MM.1S (cell line): ENCODE data around the gene CHGA.

ENCODE experiments used
- DNase-seq: peaks from one replicate; pipeline ENCODE4 v3.0.0-alpha.2; 2015
- H2AFZ ChIP-seq: fragments of 300-600 bp; sonication (generic); 2 replicates; pipeline ENCODE4 v1.6.0; 2016; ENCODE audit warnings: antibody characterized with exemption, low read length
- H3F3A ChIP-seq: fragments of 300-600 bp; sonication (generic); 2 replicates; pipeline ENCODE4 v1.6.1; 2016; ENCODE audit warnings: mild to moderate bottlenecking, antibody characterized with exemption, low read length, moderate library complexity, mixed read lengths; ENCODE audit not compliant: insufficient read depth
- H3K27ac ChIP-seq: fragments of 300-600 bp; sonication (generic); 2 replicates; pipeline ENCODE4 v1.5.1; 2016; ENCODE audit warnings: mild to moderate bottlenecking, low read length
- H3K27me3 ChIP-seq: fragments of 300-600 bp; sonication (generic); replicated peaks from 2 replicates; pipeline ENCODE4 v1.6.0; 2016; ENCODE audit warnings: low read length; ENCODE audit not compliant: insufficient read depth
- H3K36me3 ChIP-seq: fragments of 300-600 bp; sonication (generic); replicated peaks from 2 replicates; pipeline ENCODE4 v1.6.1; 2016; ENCODE audit warnings: mild to moderate bottlenecking, low read length, mixed read lengths; ENCODE audit not compliant: insufficient read depth
- H3K4me1 ChIP-seq: fragments of 300-600 bp; sonication (generic); 2 replicates; pipeline ENCODE4 v1.6.1; 2016; ENCODE audit warnings: low read length, mixed read lengths
- H3K4me2 ChIP-seq: fragments of 300-600 bp; sonication (generic); 2 replicates; pipeline ENCODE4 v1.6.0; 2016; ENCODE audit warnings: low read depth, low read length
- H3K4me3 ChIP-seq: fragments of 300-600 bp; sonication (generic); 2 replicates; pipeline ENCODE4 v1.5.1; 2016; ENCODE audit warnings: low read length, mixed read lengths
- H3K79me2 ChIP-seq: fragments of 300-600 bp; sonication (generic); 2 replicates; pipeline ENCODE4 v1.6.1; 2016; ENCODE audit warnings: mixed run types, low read length, mixed read lengths
- H3K9ac ChIP-seq: fragments of 300-600 bp; sonication (generic); 2 replicates; pipeline ENCODE4 v1.6.1; 2016; ENCODE audit warnings: low read length, mixed read lengths
- H3K9me2 ChIP-seq: fragments of 300-600 bp; sonication (generic); replicated peaks from 2 replicates; pipeline ENCODE4 v1.6.1; 2016; ENCODE audit warnings: mild to moderate bottlenecking, low read length, mixed read lengths; ENCODE audit not compliant: insufficient read depth
- H3K9me3 ChIP-seq: fragments of 300-600 bp; sonication (generic); replicated peaks from 2 replicates; pipeline ENCODE4 v1.6.1; 2016; ENCODE audit warnings: mild to moderate bottlenecking, low read length, mixed read lengths; ENCODE audit not compliant: insufficient read depth
- H4K20me1 ChIP-seq: fragments of 300-600 bp; sonication (generic); 2 replicates; pipeline ENCODE4 v1.6.1; 2016; ENCODE audit warnings: mild to moderate bottlenecking, low read length, moderate library complexity, mixed read lengths; ENCODE audit not compliant: insufficient read depth
- EZH2 ChIP-seq: fragments of 300-600 bp; sonication (generic); optimal IDR thresholded peaks from 2 replicates; pipeline ENCODE3; 2017; ENCODE audit warnings: low read depth, mild to moderate bottlenecking, antibody characterized with exemption, low read length, mixed read lengths
- EZH2phosphoT487 ChIP-seq: fragments of 300-600 bp; sonication (generic); IDR thresholded peaks from 2 replicates; pipeline ENCODE4 v1.6.1; 2018; ENCODE audit warnings: antibody characterized with exemption, low read length
- TF ChIP-seq, protein P1 (sequence below): fragments of 300-600 bp; sonication (generic); IDR thresholded peaks from 2 replicates; pipeline ENCODE4 v1.5.1; 2016; ENCODE audit warnings: antibody characterized with exemption, low read length, mixed read lengths

The CHGA gene

DNA sequence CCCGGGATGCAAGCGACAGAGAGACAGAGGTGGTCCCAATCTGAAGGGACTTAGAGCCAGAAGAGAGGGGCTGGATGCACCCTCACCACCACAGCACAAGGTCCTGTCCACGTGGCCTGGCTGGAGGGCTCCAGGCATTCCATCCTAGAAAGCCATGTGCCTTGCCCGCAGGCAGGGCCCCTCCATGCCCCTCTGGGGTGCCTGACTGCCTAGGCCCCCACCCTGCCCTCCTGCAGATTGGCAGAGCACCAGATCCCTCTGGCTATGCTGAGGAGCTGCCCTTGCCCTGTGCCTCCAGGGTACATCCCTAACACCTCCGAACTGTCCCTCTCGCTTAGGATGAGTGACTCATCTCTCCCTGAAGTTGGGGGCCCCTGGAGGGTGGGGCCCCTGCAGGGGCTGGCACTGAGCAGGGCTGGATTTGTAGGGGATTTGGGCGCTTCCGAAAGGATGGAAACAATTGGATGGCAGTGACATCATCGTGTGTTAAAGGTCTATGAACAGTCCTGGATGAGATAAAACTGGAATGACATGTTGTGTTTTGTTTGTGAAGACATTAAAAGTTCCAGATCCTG lies 50.9 kb downstream of the CHGA start:
- Histone ChIP-seq H3F3A (no peaks in the 10 kb centered on the region), H3K79me2 (no peaks in the 10 kb centered on the region), H3K27me3 (no peaks in the 10 kb centered on the region), H3K4me1 (no peaks in the 10 kb centered on the region), H4K20me1 (no peaks in the 10 kb centered on the region), H3K4me3 (no peak overlapping the region), H3K9me2 (no peaks in the 10 kb centered on the region), H3K4me2 (no peak overlapping the region), H3K27ac (no peak overlapping the region), H2AFZ (no peak overlapping the region), H3K9me3 (no peaks in the 10 kb centered on the region), H3K36me3 (no peaks in the 10 kb centered on the region), H3K9ac (no peak overlapping the region)
- DNase-seq: no peak
- TF ChIP-seq EZH2: no peak
- TF ChIP-seq, protein P1, sequence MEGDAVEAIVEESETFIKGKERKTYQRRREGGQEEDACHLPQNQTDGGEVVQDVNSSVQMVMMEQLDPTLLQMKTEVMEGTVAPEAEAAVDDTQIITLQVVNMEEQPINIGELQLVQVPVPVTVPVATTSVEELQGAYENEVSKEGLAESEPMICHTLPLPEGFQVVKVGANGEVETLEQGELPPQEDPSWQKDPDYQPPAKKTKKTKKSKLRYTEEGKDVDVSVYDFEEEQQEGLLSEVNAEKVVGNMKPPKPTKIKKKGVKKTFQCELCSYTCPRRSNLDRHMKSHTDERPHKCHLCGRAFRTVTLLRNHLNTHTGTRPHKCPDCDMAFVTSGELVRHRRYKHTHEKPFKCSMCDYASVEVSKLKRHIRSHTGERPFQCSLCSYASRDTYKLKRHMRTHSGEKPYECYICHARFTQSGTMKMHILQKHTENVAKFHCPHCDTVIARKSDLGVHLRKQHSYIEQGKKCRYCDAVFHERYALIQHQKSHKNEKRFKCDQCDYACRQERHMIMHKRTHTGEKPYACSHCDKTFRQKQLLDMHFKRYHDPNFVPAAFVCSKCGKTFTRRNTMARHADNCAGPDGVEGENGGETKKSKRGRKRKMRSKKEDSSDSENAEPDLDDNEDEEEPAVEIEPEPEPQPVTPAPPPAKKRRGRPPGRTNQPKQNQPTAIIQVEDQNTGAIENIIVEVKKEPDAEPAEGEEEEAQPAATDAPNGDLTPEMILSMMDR: no peak
- no peak for TF ChIP-seq EZH2phosphoT487

DNA sequence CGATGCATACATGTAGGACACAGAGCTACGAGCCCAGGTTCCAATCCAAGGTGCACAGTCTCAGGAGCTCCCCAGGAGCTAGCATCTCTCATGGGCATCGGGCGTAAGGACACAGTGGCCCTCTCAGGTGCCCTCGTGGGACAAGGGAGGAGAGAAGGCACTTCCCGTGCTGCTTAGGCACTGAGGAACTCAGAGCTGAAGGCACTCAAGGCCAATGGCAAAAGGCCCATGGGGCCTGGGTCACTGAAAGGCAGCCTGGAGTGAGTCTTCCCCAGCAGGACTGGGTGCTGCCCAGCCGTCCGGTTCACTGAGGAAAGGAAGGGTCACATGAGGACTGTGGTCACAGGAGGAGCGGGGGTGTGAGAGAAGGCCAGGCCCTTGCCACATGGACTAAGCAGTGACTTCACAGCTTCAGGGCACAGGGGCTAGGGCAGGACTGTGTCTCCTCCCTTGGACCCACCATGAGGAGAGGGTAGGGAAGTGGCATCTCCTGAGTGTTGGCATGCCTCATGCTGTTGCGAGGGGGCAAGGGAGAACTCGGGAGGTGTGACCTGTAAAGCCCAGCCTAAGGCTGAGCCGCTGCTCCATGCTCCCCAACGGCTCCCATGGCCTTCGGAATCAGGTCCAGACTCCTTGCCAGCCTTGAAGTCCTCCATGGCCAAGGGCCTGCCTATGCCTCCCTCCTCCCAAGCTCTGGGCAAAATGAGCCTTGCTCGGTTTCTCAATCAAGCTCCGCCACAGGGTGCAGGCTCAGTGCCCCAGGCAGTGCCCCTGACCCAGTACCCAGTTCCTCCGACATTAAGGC lies 51.8 kb downstream of the CHGA start:
- Histone ChIP-seq H3F3A (no peaks in the 10 kb centered on the region), H4K20me1 (no peaks in the 10 kb centered on the region), H3K9ac (no peak overlapping the region), H3K27ac (no peak overlapping the region), H3K9me2 (no peaks in the 10 kb centered on the region), H3K4me2 (no peak overlapping the region), H3K79me2 (no peaks in the 10 kb centered on the region), H3K27me3 (no peaks in the 10 kb centered on the region), H3K4me1 (no peaks in the 10 kb centered on the region), H3K9me3 (no peaks in the 10 kb centered on the region), H3K36me3 (no peaks in the 10 kb centered on the region), H3K4me3 (no peak overlapping the region), H2AFZ (no peak overlapping the region)
- TF ChIP-seq EZH2phosphoT487 (no peak), EZH2 (no peak)
- TF ChIP-seq, protein P1: no peak
- DNase-seq: no peak

DNA sequence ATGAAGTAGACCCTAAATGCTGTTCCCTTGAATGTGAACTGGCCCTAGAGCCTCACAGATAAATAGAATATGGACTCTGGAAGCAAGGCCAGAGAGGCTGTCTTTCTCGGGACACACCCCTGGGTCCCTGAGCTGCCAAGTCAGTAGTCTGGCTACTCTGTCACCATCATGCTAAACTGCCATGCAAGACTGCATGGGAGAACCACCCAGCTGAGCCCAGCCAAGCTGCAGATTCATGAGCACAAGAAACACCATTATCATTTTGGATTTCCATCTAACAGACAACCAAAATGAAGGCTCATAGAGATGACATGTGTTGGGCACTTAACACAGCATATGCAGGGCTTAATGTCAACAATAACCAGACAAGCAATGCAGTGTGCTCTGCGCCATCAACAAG lies 53.3 kb downstream of the CHGA start:
- H3K9ac ChIP-seq: no peak overlapping the region
- no peaks in the 10 kb centered on the region for H3K36me3 ChIP-seq
- no peaks in the 10 kb centered on the region for H3K9me2 ChIP-seq
- H3K79me2 ChIP-seq: no peaks in the 10 kb centered on the region
- H3K27ac ChIP-seq: no peak overlapping the region
- no peak overlapping the region for H3K4me3 ChIP-seq
- H2AFZ ChIP-seq: no peak overlapping the region
- H4K20me1 ChIP-seq: no peaks in the 10 kb centered on the region
- no peaks in the 10 kb centered on the region for H3K9me3 ChIP-seq
- no peak overlapping the region for H3K4me2 ChIP-seq
- TF ChIP-seq EZH2 (no peak), EZH2phosphoT487 (no peak)
- TF ChIP-seq, protein P1: no peak
- H3K4me1 ChIP-seq: no peaks in the 10 kb centered on the region
- no peaks in the 10 kb centered on the region for H3K27me3 ChIP-seq
- no peaks in the 10 kb centered on the region for H3F3A ChIP-seq
- no peak for DNase-seq
